H9 (cell line): ENCODE data around the gene RARB. TPM values are rescaled to one million over a fixed set of nuclear protein-coding genes. Genes with fewer than 3 reads are reported as not detected.

Source experiments
- DNase-seq: peaks from one replicate; pipeline ENCODE4 v3.0.0-alpha.2; 2017
- H2AFZ ChIP-seq: one replicate; pipeline ENCODE4 v1.6.1; 2013; ENCODE audit warnings: mild to moderate bottlenecking, low read length, control low read depth, moderate library complexity
- H2AK5ac ChIP-seq: 2 replicates; pipeline ENCODE4 v1.6.1; 2013; ENCODE audit warnings: low read length, control low read depth, mixed read lengths; ENCODE audit not compliant: insufficient read length
- H2BK120ac ChIP-seq: one replicate; pipeline ENCODE4 v1.6.1; 2013; ENCODE audit warnings: low read depth, mild to moderate bottlenecking, low read length, control low read depth, inconsistent platforms; ENCODE audit not compliant: poor library complexity, severe bottlenecking
- H2BK12ac ChIP-seq: 2 replicates; pipeline ENCODE4 v1.6.1; 2013; ENCODE audit warnings: low read length, control low read depth, mixed read lengths, low read depth; ENCODE audit not compliant: insufficient read length
- H2BK15ac ChIP-seq: 2 replicates; pipeline ENCODE4 v1.6.1; 2013; ENCODE audit warnings: low read depth, low read length, control low read depth
- H2BK20ac ChIP-seq: one replicate; pipeline ENCODE4 v1.6.1; 2013; ENCODE audit warnings: low read depth, mild to moderate bottlenecking, low read length, control low read depth, inconsistent platforms; ENCODE audit not compliant: poor library complexity, severe bottlenecking
- H2BK5ac ChIP-seq: 2 replicates; pipeline ENCODE4 v1.6.1; 2013; ENCODE audit warnings: low read length, control low read depth, mixed read lengths; ENCODE audit not compliant: insufficient read length
- H3K14ac ChIP-seq: 2 replicates; pipeline ENCODE4 v1.6.1; 2013; ENCODE audit warnings: low read length, control low read depth; ENCODE audit not compliant: insufficient read depth
- H3K18ac ChIP-seq: 2 replicates; pipeline ENCODE4 v1.6.1; 2013; ENCODE audit warnings: low read depth, mild to moderate bottlenecking, mixed read lengths, low read length, control low read depth; ENCODE audit not compliant: insufficient read length
- H3K23ac ChIP-seq: 2 replicates; pipeline ENCODE4 v1.6.1; 2013; ENCODE audit warnings: low read length, control low read depth, mixed read lengths, low read depth; ENCODE audit not compliant: insufficient read length
- H3K23me2 ChIP-seq: 2 replicates; pipeline ENCODE4 v1.6.1; 2013; ENCODE audit warnings: low read depth, mild to moderate bottlenecking, mixed read lengths, low read length, control low read depth; ENCODE audit not compliant: insufficient read length, poor library complexity, severe bottlenecking
- H3K27ac ChIP-seq: 2 replicates; pipeline ENCODE4 v1.5.1; 2013; ENCODE audit warnings: low read length, control low read depth, mixed read lengths, low read depth; ENCODE audit not compliant: insufficient read length
- H3K27me3 ChIP-seq: 2 replicates; pipeline ENCODE4 v1.6.1; 2013; ENCODE audit warnings: low read length, control low read depth, inconsistent platforms; ENCODE audit not compliant: insufficient read depth
- H3K4ac ChIP-seq: 2 replicates; pipeline ENCODE4 v1.6.1; 2013; ENCODE audit warnings: low read depth, mild to moderate bottlenecking, control low read depth, inconsistent platforms, low read length, moderate library complexity
- H3K4me1 ChIP-seq: 2 replicates; pipeline ENCODE4 v1.6.1; 2013; ENCODE audit warnings: low read length, control low read depth, inconsistent platforms; ENCODE audit not compliant: insufficient read depth
- H3K4me2 ChIP-seq: 2 replicates; pipeline ENCODE4 v1.6.1; 2013; ENCODE audit warnings: low read length, control low read depth, mixed read lengths; ENCODE audit not compliant: insufficient read length, insufficient read depth
- H3K56ac ChIP-seq: 2 replicates; pipeline ENCODE4 v1.6.1; 2013; ENCODE audit warnings: low read depth, mild to moderate bottlenecking, mixed read lengths, low read length, control low read depth; ENCODE audit not compliant: insufficient read length
- H3K79me1 ChIP-seq: 2 replicates; pipeline ENCODE4 v1.6.1; 2013; ENCODE audit warnings: low read depth, mild to moderate bottlenecking, moderate library complexity, low read length, control low read depth, inconsistent platforms; ENCODE audit not compliant: insufficient read depth, poor library complexity, severe bottlenecking
- H3K79me2 ChIP-seq: 2 replicates; pipeline ENCODE4 v1.6.1; 2013; ENCODE audit warnings: low read length, control low read depth, inconsistent platforms; ENCODE audit not compliant: insufficient read depth
- H3K9ac ChIP-seq: 2 replicates; pipeline ENCODE4 v1.6.1; 2013; ENCODE audit warnings: low read length, control low read depth, mixed read lengths; ENCODE audit not compliant: insufficient read length; ENCODE audit errors: extremely low read depth
- H3K9me3 ChIP-seq: one replicate; pipeline ENCODE4 v1.6.1; 2013; ENCODE audit warnings: low read depth, low read length, inconsistent platforms; ENCODE audit not compliant: control insufficient read depth
- H3T11ph ChIP-seq: one replicate; pipeline ENCODE4 v1.6.1; 2013; ENCODE audit warnings: mild to moderate bottlenecking, low read length, control low read depth, inconsistent platforms
- H4K20me1 ChIP-seq: one replicate; pipeline ENCODE4 v1.6.1; 2013; ENCODE audit not compliant: control insufficient read depth, insufficient read length, insufficient read depth
- H4K5ac ChIP-seq: 2 replicates; pipeline ENCODE4 v1.6.1; 2013; ENCODE audit warnings: low read depth, mild to moderate bottlenecking, mixed read lengths, low read length, control low read depth; ENCODE audit not compliant: insufficient read length
- H4K8ac ChIP-seq: replicated peaks from 2 replicates; pipeline ENCODE4 v1.6.1; 2013; ENCODE audit warnings: low read length, control low read depth, mixed read lengths, low read depth; ENCODE audit not compliant: insufficient read length
- H4K91ac ChIP-seq: 2 replicates; pipeline ENCODE4 v1.6.1; 2013; ENCODE audit warnings: low read depth, mild to moderate bottlenecking, moderate library complexity, mixed read lengths, low read length, control low read depth; ENCODE audit not compliant: insufficient read length
- H3K27ac Mint-ChIP-seq, 3 experiments: 2 replicates in 2 of 3; 3 replicates in 1 of 3; pipeline ENCODE4 v1.8.0; 2020 to 2021; ENCODE audit warnings: mixed read lengths in 3 of 3, mild to moderate bottlenecking in 1 of 3, moderate library complexity in 1 of 3
- H3K27me3 Mint-ChIP-seq: 2 replicates; pipeline ENCODE4 v1.8.0; 2021; ENCODE audit warnings: low read depth, mild to moderate bottlenecking, moderate library complexity, mixed read lengths
- H3K36me3 Mint-ChIP-seq, 3 experiments: 2 replicates in 2 of 3; 3 replicates in 1 of 3; pipeline ENCODE4 v1.8.0; 2020 to 2021; ENCODE audit warnings: low read depth in 3 of 3, mixed read lengths in 3 of 3; ENCODE audit not compliant: insufficient read depth in 1 of 3
- H3K4me1 Mint-ChIP-seq, 2 experiments: 2 replicates each; pipeline ENCODE4 v1.8.0; 2020; ENCODE audit warnings: mixed read lengths in 2 of 2
- H3K4me3 Mint-ChIP-seq, 2 experiments: 2 replicates in 1 of 2; 3 replicates in 1 of 2; pipeline ENCODE4 v1.8.0; 2020 to 2021; ENCODE audit warnings: mild to moderate bottlenecking in 2 of 2, mixed read lengths in 2 of 2, moderate library complexity in 1 of 2
- H3K9me3 Mint-ChIP-seq, 2 experiments: 2 replicates in 1 of 2; 3 replicates in 1 of 2; pipeline ENCODE4 v1.8.0; 2020; ENCODE audit warnings: mild to moderate bottlenecking in 2 of 2, mixed read lengths in 2 of 2, moderate library complexity in 1 of 2
- WGBS: extraction: QIAGEN DNeasy Blood & Tissue Kit; methylation state at CpG from one replicate; pipeline ENCODE4 v1.1.7; 2013; ENCODE audit warnings: missing lambda C conversion rate, low lambda C conversion rate, mixed read lengths; ENCODE audit not compliant: insufficient read length; ENCODE audit errors: extremely low coverage; 5-methylcytosine and 5-hydroxymethylcytosine counted together
- total RNA-seq: library from RNA; stranded (reverse); gene quantifications from 2 replicates; pipeline ENCODE4 v1.2.1, GENCODE V29; 2021
- TF ChIP-seq, protein P1 (sequence below): fragments of 200-600 bp; sonication (generic); conservative IDR thresholded peaks from 3 replicates; pipeline ENCODE4 v1.8.0; 2021; ENCODE audit warnings: antibody characterized with exemption, mild to moderate bottlenecking

The RARB gene
- total RNA-seq, 1 experiment from 2014 or later: 0.22 TPM

DNA sequence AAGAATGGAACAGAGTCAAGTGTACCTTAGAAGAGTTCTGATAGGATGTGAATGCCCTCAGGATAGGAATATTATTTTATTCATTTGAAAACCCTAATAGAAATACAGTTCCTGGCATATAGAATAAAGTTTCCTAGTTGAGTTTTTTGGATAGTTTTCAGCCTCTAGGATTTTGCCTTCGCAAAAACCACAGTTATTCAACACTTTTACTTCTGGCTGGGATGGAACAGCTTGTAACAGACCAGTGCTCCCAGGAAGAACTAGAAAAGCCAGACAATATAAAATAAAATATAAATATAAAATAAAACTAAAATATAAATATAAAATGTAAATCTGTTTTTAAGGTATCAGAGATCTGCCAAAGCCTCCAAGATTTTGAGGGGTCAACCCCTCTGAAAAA lies 27.5 kb upstream of the RARB start:
- Histone ChIP-seq H2BK15ac (no peak overlapping the region), H3K4ac (no peak overlapping the region), H2BK5ac (no peak overlapping the region), H3K79me2 (no peaks in the 10 kb centered on the region), H3K27ac (no peak overlapping the region), H2BK20ac (no peak overlapping the region), H3K23me2 (no peaks in the 10 kb centered on the region), H2BK120ac (no peak overlapping the region), H2BK12ac (no peak overlapping the region), H3K9ac (no peak overlapping the region), H3K4me2 (no peak overlapping the region), H3K4me1 (no peaks in the 10 kb centered on the region), H2AK5ac (no peak overlapping the region), H4K91ac (no peak overlapping the region), H3K27me3 (no peaks in the 10 kb centered on the region), H3K23ac (no peak overlapping the region), H4K20me1 (no peaks in the 10 kb centered on the region), H3K9me3 (no peaks in the 10 kb centered on the region), H3T11ph (no peak overlapping the region), H4K5ac (no peak overlapping the region), H2AFZ (no peak overlapping the region), H3K14ac (no peak overlapping the region), H3K18ac (no peak overlapping the region), H3K79me1 (no peaks in the 10 kb centered on the region), H4K8ac (no peak overlapping the region), H3K56ac (no peak overlapping the region)
- Mint-ChIP-seq H3K4me1 (peaks cover 2% of the 10 kb centered on the region in 2 experiments), H3K9me3 (0 out of 5 replicates have a peak, but pooled peaks cover 0 to 2% of the 10 kb centered on the region in 2 experiments), H3K27me3 (no peaks in the 10 kb centered on the region), H3K4me3 (no peak overlapping the region), H3K36me3 (peaks cover 0 to 6% (median 5%) of the 10 kb centered on the region in 3 experiments; a peak in 1 of 7 replicates), H3K27ac (no peak overlapping the region)
- no CpG with 5 or more reads among the region's 1 CpG for WGBS
- no peak for DNase-seq
- TF ChIP-seq, protein P1, sequence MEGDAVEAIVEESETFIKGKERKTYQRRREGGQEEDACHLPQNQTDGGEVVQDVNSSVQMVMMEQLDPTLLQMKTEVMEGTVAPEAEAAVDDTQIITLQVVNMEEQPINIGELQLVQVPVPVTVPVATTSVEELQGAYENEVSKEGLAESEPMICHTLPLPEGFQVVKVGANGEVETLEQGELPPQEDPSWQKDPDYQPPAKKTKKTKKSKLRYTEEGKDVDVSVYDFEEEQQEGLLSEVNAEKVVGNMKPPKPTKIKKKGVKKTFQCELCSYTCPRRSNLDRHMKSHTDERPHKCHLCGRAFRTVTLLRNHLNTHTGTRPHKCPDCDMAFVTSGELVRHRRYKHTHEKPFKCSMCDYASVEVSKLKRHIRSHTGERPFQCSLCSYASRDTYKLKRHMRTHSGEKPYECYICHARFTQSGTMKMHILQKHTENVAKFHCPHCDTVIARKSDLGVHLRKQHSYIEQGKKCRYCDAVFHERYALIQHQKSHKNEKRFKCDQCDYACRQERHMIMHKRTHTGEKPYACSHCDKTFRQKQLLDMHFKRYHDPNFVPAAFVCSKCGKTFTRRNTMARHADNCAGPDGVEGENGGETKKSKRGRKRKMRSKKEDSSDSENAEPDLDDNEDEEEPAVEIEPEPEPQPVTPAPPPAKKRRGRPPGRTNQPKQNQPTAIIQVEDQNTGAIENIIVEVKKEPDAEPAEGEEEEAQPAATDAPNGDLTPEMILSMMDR: no peak
